ENCODE data around the gene FAM131C.
A peak's percentile ranks its signal among the peaks of the same experiment; 100 is the strongest.

FAM131C gene

GRCh38 chr1:16076031-16076864 is 2.8 kb upstream of the FAM131C start:
- DNase-seq, result peak in 1 of 14 donors; percentile 17

DNA sequence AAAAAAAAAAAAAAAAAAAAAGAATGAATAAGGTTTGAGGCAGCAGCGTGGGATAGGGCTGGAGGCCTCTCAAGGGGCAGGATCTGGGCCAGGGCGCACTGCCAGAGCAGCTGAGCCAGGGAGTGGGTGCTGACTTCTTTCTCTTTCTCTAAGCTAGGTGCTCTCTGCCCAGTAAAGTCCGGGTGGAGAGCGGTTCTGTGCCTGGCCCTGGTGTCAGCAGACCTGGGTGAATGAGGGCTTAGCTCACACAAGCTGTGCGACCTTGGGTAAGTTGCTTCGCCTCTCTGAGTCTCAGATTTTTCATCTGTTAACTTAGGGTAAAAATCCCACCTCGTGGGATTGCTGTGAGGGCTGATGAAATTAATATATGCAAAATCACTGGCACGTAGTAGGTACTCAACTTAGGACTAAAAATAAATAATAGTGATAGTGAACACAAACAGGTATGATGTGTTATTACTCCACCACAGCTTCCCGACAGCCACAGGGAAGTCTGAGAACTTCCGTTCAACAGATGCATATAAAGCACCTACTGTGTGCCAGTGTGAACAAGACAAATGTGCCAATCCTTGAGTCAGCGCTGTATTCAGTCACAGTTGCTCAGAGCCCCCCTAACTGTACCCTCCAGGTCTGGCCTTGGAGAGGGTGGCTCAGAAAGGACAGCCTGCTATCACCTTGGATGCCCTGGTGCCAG is 2.0 kb upstream of the FAM131C start:
- DNase-seq, result peak in 6 of 14 donors; percentile 10 to 57 (median 28)

- no peak for DNase-seq
Observed at GRCh38 chr1:16074217-16074616, 766 bp upstream of the FAM131C start.

DNA sequence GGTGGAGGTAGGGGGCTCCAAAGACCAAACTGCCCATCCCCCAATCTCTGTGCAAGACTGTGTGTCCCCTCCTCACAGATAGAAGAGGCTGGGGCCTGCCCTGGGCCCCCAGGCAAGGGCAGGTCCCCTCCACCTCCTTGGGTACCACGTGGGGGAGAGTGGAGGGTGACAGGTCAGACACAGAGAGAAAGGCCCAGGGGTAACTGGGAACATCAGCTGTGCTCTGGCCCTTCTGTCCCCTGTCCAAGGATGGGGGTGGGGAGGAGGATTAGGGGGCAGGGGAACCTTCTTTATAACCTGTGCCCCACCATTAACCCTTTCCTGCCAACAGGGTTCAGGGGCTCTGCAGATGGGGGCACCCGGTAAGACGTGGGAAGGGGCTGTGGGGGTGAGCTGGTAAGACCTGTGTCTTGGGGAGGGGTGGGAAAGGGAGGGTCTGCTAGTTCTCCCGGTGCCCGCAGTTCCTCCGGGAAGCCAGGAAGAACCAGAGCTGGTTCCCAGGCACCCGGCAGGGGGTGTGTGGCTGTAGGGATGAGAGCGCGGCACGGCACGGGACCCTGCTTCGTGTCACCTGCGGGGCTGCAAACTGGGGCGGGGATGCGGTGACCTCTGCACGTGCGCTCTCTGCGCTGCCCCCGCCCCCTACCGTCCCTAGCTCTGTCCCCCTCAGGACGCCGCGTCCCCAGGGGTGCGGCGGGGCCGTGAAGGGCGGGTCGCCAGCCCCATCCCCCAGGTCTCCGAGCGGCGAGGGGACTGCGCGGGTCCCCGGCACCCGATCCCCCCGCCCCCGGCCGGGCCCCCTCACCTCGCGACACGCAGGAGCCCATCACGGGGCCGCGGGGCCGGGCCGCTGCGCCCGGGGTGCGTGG is 601 bp downstream of the FAM131C start:
- DNase-seq, result peak in 1 of 14 donors; percentile 20

GRCh38 chr1:16072095-16072494 is 1.4 kb downstream of the FAM131C start:
- no peak for DNase-seq

GRCh38 chr1:16071614-16072013 is 1.8 kb downstream of the FAM131C start:
- no peak for DNase-seq

- no peak for DNase-seq
Observed at GRCh38 chr1:16070640-16071355, 2.7 kb downstream of the FAM131C start.

- DNase-seq, result peak in 13 of 14 donors; percentile 10 to 93 (median 34)
Observed at GRCh38 chr1:16068356-16069270, 4.8 kb downstream of the FAM131C start.

GRCh38 chr1:16067933-16068332 is 5.5 kb downstream of the FAM131C start:
- DNase-seq, result no peak

DNA sequence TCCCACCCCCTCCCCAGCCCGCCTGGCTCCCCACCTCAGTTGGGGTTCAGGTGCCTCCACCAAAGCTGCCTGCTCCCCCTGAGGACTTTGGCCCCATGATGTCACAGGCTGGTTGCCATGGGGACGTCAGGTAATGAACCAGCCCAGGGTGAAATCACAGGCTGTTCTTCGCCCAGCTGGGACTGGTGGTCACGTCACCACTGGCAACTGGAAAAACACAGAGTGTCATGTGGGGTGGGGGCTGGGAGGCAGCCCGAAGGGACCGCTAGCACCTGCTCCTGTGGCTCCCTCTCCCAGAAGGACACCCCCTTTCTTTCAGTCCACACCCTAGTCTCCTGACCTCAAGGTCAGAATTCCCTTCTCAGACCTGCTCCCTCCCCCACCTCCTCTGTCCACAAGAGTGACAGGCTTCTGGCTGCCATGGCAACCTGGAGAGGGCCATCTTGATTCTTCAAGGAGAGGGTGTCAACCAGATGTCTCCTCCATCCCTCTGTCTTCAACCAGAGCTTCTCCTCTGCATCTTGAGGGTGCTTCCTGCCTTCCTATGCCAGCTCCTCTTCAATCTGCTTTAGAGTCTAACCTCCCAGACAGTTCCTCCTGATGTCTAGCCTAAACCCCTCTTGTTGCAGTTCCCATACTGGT is 6.2 kb downstream of the FAM131C start:
- peak in 3 of 14 donors; percentile 30 to 77 (median 35) for DNase-seq

DNA sequence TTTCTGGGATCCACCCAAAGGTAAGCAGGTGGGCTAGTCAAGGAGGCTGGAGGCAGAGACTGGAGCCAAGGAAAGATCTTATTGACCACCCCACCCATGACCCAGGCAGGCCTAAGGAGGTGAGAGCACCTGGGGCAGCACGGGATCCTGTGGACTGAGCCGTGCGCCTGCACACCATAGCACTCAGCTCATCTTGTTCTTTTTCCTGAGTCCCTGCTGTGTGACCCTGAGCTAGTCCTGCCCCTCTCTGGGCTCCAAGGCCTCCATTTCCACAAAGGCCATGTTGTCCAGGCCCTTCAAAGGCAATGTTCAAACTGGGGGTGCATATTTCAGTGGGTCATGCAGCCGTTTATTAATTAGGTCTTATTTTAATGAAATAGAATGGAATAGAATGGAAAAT is 7.2 kb downstream of the FAM131C start:
- DNase-seq, result no peak

DNA sequence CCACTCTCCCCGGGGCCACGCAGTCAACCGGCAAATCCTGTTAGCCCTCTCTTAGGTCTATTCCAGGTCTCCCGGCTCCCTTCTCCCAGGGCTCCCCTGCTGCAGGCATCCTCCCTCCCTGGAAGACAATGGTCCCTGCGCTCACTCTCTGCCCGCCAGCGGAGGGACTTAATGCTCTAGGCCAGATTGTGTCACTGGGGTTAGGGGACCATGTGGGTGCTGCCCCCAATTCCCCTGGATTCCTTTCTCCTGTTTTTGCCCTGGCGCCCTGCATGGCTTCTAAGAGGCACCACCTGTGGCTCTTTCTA is 8.2 kb downstream of the FAM131C start:
- DNase-seq, result no peak

GRCh38 chr1:16064536-16065268 is 8.7 kb downstream of the FAM131C start:
- peak in 4 of 14 donors; percentile 26 to 62 (median 47) for DNase-seq

GRCh38 chr1:16063921-16064320 is 9.5 kb downstream of the FAM131C start:
- no peak for DNase-seq

DNA sequence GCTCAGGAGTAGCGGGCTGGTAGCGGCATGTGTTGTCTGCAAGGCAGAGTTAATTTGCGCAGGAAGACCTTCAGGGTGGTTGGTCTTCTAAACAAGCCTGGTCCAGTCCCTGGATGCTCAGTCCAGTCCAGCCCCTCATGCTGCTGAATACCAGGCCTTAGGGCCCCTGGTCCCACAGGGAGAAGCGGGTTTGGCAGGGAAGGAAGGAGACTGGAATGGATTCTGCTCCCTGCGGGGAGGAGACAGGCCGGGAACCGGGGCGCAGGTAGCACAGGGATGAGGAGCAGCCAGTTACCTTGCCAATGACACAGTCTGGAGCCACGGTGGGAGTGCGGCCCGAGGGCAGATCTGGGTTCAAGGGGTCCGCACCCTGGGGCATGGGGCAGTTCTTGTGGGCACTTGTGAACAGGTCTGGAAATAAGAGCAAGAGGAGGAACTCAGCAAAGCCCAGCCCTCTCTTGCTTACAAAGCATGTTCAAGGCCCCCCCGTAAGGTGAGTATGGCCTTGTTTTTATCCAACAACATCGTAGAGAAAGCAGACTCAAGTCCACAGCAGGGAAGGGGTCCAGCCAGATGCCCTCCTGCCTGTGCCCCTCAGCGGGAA is 10.1 kb downstream of the FAM131C start:
- peak in 1 of 14 donors; percentile 79 for DNase-seq

GRCh38 chr1:16062687-16063075 is 10.8 kb downstream of the FAM131C start:
- peak in 1 of 14 donors; percentile 49 for DNase-seq

DNA sequence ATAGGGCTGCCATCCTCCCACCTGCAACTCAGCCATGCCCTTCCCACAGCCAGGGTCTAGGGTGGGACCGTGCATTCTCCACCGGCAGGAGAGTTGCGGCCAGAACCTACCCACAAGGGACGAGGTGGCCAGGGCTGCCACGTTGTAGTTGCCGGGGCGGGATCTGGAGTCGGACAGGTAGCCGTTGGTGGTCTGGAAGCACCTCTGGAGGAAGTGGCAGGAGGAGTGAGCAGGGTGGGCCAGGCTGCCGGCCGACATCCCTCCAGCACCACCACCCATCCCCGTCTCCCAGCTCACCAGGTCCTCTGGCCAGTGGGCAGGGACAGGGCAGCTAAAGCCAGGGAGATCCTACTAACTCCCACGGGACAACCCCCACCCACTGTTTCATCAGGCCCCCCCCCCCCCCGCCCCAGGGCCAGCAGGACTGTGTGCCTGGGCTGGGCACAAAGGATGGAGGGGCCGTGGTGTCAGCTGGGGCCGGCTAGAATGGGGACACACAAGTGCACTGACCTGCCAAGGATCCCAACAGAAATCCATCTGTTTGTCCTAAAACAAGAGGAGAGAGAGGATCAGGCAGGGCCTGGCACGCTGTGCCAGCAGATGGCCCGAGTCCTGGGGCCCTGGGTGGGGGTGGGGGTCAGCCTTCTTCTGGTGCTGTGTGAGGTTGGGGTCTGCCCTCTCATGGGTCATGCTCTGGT is 11.3 kb downstream of the FAM131C start:
- peak in 7 of 14 donors; percentile 30 to 89 (median 49) for DNase-seq

DNA sequence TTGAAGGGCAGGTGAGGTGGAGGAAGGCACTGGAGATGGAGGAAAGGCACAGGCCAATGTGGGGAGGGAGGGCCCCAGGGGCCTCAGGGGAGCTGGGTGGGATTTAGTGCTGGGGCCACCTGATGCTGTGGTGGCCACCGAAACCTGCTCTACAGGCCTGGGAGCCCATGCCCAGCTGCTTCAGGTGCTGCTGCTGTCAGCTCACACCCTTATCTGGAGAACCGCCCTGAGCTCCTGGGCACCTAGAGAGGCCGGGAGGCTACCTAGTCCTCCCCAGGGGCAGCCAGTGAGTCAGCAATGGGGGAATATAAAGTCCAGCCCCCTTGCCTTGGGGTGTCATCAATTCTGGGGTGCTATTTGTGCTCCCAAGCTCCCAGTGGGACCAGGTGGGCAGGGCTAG is 12.2 kb downstream of the FAM131C start:
- DNase-seq, result no peak
